T47D (cell line): ENCODE measurements around the gene KCNB1.

Experiments
- DNase-seq, 2 experiments: peaks; one replicate each; pipeline versions ENCODE4 v3.0.0 to v3.0.0-alpha.2; 2011 to 2012; ENCODE audit warnings: low read depth in 1 of 2, low spot score in 1 of 2
- JUND ChIP-seq: IDR thresholded peaks from 2 replicates; pipeline ENCODE4 v1.6.1; 2012; ENCODE audit warnings: low read depth
- in situ Hi-C: cut with HindIII; loops from 2 replicates; pipeline ENCODE4 v1.10.0; 2016; ENCODE audit warnings: low sequenced_read_pairs, low pct_unique_long_range_greater_than_20kb

KCNB1 gene

DNA sequence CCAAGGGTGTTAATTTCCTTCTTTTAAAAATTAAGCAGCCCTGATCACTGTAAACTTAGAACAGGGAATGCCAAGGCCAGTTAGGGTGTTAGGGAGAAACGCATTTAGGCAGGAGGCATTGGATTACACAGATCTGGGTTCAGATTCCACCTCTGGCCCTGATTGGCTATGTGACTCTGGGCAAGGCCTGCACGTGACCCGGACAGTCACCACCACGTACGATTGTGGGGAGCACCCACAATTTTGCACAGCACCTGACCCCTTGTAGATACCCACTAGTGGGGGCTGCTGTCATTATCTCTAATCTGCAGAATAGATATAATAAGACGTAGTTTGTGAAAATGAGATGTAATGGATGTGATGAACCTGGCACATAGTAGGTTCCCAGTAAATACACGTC, 145.1 kb downstream of the KCNB1 start:
- DNase-seq = peak in 1 of 2 experiments; percentile 40
- TF ChIP-seq JUND = no peak
- in situ Hi-C loops = no loop called here

- no peak for DNase-seq
- TF ChIP-seq JUND = no peak
- in situ Hi-C loops = no loop called here
Observed at GRCh38 chr20:49336786-49337185, 145.7 kb downstream of the KCNB1 start.

DNA sequence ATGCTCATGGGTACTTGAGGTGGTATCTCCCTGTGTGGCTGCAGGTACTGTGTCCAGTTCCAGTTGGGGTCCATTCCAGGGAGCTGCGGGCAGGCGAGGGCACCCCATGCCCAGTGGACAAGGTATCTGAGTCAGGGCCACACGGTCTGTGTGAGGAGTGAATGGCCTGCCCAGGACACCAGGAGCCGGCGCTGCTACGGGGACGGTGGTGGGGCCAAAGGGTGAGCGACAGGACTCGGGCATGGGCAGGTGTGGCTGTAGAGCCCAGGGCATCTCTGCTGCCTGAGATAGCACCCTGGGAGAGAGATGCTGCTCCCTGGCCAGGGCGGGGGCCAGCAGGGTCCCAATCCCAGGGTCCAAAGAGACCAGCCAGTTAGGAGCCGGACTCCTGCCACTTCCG, 147.0 kb downstream of the KCNB1 start:
- TF ChIP-seq JUND = no peak
- in situ Hi-C loops = no loop called here
- DNase-seq = no peak

- in situ Hi-C loops = no loop called here
Observed at GRCh38 chr20:49330701-49331615, 151.5 kb downstream of the KCNB1 start.

DNA sequence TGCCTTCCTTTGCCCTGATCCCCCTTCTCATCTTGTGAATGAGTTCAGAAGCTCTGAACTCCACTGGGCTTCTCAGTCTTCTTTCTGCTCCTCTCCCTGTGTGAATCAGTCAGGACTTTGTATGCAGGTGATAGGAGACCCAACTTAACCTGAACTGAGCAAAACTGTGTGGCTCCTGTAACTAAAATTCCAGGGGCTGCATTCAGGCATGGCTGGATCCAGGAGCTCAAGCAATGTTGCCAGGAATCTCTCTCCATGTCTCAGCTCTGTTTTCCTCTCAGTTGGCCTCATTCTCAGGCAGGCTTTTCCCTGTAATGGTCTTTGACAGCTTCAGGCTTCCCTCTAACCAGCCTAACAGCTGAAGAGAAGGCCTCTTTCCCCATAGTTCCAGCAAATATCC, 153.7 kb downstream of the KCNB1 start:
- in situ Hi-C loops = no loop called here
- no peak for DNase-seq
- TF ChIP-seq JUND = no peak

More at GRCh38 chr20:49330701-49331615, 151.5 kb downstream of the KCNB1 start:
- no peak for TF ChIP-seq JUND
- DNase-seq = no peak

GRCh38 chr20:49326026-49326425, 156.4 kb downstream of the KCNB1 start:
- in situ Hi-C loops = no loop called here
- no peak for DNase-seq

DNA sequence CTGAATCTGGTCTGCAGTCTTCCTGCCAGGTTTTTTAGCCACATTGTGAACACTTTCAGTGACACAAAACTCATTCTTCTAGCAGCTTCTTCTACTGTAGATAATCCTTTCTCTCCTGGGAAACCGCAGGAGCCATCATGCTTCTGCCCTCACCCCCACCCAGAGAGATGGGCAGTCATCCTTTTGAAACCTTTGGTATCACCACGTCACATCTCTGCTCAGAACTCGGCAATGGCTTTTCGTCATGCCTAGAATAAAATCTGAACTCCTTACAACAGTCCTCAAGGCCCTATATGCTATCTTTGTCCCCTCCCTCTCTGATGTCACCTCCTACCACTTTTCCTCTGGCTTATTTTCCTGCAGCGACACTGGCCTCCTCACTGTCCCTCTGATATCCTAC, 158.2 kb downstream of the KCNB1 start:
- no peak for DNase-seq
- in situ Hi-C loops = no loop called here
- no peak for TF ChIP-seq JUND

More at GRCh38 chr20:49326026-49326425, 156.4 kb downstream of the KCNB1 start:
- no peak for TF ChIP-seq JUND

DNA sequence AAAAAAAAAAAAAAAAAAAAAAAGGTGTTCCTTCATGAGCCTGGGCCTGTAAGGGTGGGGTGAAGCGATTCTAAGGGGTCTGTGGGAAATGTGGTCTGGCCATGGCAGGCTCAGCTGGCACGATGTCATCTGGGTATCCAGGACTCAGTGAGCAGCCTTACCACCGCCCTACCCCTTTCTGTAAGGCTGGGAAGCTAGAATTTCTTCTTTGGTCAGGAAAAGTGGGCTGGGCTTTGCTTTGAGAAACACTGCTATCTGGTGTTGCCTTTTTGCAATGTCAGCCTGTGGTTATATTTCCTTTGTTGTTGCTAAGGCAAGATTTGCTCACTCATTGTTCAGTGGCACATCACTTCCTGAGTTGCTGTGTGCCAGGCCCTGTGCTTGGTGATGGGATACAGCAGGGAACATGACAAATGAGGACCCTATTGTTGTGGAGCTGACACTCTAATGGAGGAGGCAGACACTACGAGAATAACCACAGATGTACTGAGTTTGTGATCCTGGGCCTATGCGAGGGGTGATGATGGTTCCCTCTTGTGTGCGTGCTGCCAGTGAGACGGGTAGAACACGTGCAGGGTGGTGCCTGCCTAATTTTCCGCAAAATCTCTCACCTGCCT, 158.7 kb downstream of the KCNB1 start:
- in situ Hi-C loops = no loop called here
- DNase-seq = peak; percentile 53 to 83
- TF ChIP-seq JUND = no peak

GRCh38 chr20:49320460-49320859, 162.0 kb downstream of the KCNB1 start:
- TF ChIP-seq JUND = no peak
- in situ Hi-C loops = no loop called here
- peak; percentile 59 to 92 for DNase-seq

DNA sequence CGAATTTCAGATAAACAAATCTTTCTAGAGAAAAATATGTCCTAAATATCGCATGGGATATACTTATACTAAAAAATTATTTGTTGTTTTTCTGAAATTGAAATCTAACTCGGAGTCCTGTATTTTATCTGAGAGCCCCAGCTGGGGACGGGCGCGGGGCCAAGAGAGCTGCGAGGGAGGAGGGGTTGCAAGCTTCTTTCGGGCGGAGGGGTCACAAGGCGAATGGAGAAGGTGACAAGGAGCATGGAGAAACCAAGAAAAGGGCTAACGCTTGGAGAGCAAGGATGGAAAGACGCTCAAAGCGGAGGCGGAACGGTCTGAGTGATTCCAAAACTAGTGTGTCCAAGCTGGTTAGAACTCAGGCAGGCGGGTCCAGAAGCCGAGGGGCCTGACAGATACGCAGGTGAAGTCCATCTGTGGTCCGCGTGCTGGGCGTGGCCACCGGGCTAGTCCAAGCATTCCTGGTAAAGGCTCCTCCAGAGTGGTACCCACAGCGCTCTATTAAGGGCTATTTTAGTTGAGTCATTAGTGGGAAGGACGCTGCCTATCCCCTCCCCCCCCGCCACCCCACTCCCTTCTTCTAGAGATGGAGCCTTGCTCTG, 163.2 kb downstream of the KCNB1 start:
- in situ Hi-C loops = no loop called here
- no peak for DNase-seq
- no peak for TF ChIP-seq JUND

DNA sequence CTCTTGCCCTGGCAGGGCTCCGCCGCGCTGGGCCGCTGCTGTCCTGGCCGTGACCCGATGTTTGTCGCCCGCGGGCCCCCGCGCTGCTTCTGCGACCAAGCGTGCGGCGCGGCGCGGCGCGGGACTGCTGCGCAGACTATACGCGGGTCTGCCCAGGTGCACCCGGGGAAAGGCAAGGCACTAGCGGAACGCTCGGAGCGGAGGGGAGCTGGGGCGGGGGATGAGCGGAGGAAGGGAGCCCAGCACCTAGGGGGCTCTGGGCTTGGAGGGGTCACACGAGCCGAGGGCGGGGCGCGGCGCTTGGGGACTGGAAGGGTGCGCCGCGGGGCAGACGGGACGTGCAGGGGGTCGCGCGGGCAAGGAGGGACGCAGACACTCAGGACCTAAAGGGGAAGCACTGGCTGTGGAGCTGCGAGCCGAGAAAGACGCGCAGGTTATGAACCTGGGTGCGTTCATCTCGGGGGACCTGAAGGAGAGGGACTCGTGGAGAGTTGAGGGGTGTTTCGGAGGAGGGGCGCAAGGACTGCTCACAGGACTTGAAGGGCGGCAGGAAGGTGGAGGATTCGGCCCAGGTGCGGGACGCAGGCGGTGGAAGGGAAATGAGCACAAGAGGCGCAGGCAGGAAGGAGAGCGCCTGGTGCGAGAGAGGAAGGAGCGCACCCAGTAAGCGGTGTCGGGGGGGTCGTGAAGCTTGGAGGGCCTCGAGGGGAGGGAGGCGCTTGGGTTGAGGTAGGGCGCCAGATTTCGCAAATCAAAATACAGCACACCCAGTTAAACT, 163.8 kb downstream of the KCNB1 start:
- in situ Hi-C loops = no loop called here
- no peak for DNase-seq
- TF ChIP-seq JUND = no peak

- in situ Hi-C loops = no loop called here
Observed at GRCh38 chr20:49318091-49318429, 164.4 kb downstream of the KCNB1 start.

More at GRCh38 chr20:49318091-49318429, 164.4 kb downstream of the KCNB1 start:
- no peak for TF ChIP-seq JUND
- DNase-seq = no peak
